GM12878 (cell line): ENCODE results near the gene ELK3. TPM values are rescaled to one million over a fixed set of nuclear protein-coding genes. Genes with fewer than 3 reads are reported as not detected.

Experiments used
- ATAC-seq: fragments of 200-7000 bp; cut with Tn5 transposase; 3 replicates; pipeline ENCODE4 v1.9.1; 2020; ENCODE audit warnings: mild to moderate bottlenecking, moderate library complexity
- BruUV-seq: library from RNA; stranded (reverse); fragments of 400-500 nt; replicated peaks from 2 replicates; lab custom pipeline; 2021; lab: Mats Ljungman, UMichigan
- CTCF ChIA-PET: fragments of 300-600 bp; sonication (Branson Sonifier 250); formaldehyde crosslinking; extraction: SDS; loops from one replicate; lab custom pipeline; 2021; ENCODE audit warnings: inconsistent platforms; lab: Yijun Ruan, JAX
- POLR2A ChIA-PET: fragments of 350-600 bp; formaldehyde crosslinking; extraction: SDS; loops from one replicate; lab custom pipeline; 2021; ENCODE audit warnings: inconsistent platforms; lab: Charles Lee
- RAD21 ChIA-PET: fragments of 300-600 bp; sonication (Branson Sonifier 250); formaldehyde crosslinking; loops from one replicate; lab custom pipeline; 2023; ENCODE audit warnings: antibody characterized with exemption; ENCODE audit not compliant: unreplicated experiment; lab: Charles Lee
- SMC1A ChIA-PET: fragments of 300-600 bp; sonication (Branson Sonifier 250); formaldehyde crosslinking; loops from one replicate; lab custom pipeline; 2023; ENCODE audit not compliant: unreplicated experiment, uncharacterized antibody; lab: Charles Lee
- DNase-seq: peaks from one replicate; pipeline ENCODE4 v3.0.0-alpha.2; 2011; ENCODE audit warnings: low read depth, low spot score
- FAIRE-seq: peaks from 3 replicates; lab custom pipeline; 2011; peaks lifted over from hg19 to GRCh38; lab: Jason Lieb, UNC
- H2AFZ ChIP-seq: 2 replicates; pipeline ENCODE4 v1.6.0; 2011; ENCODE audit warnings: low read depth, low read length, control low read depth; ENCODE audit not compliant: control insufficient read depth
- H3K27ac ChIP-seq: 2 replicates; pipeline ENCODE4 v1.5.1; 2011; ENCODE audit warnings: control low read depth; ENCODE audit not compliant: control insufficient read depth, insufficient read depth
- H3K27me3 ChIP-seq, 2 experiments: replicated peaks in 1 of 2; 2 replicates each; pipeline versions ENCODE4 v1.6.0 to v1.6.1; 2011; ENCODE audit warnings: low read length in 1 of 2; ENCODE audit not compliant: control insufficient read depth in 2 of 2, insufficient read depth in 2 of 2
- H3K36me3 ChIP-seq, 2 experiments: 2 replicates each; pipeline ENCODE4 v1.5.1; 2011; ENCODE audit warnings: low read length in 1 of 2; ENCODE audit not compliant: control insufficient read depth in 2 of 2, insufficient read depth in 2 of 2
- H3K4me1 ChIP-seq: 2 replicates; pipeline ENCODE4 v1.6.1; 2011; ENCODE audit warnings: mild to moderate bottlenecking, low read length, moderate library complexity, mixed read lengths; ENCODE audit not compliant: control insufficient read depth, insufficient read depth
- H3K4me2 ChIP-seq: 2 replicates; pipeline ENCODE4 v1.6.0; 2011; ENCODE audit warnings: control low read depth; ENCODE audit not compliant: control insufficient read depth, insufficient read depth
- H3K4me3 ChIP-seq: fragments of 200-600 bp; sonication (generic); 2 replicates; pipeline ENCODE4 v1.5.1; 2016
- H3K79me2 ChIP-seq: 2 replicates; pipeline ENCODE4 v1.6.0; 2011; ENCODE audit warnings: low read length; ENCODE audit not compliant: control insufficient read depth, insufficient read depth
- H3K9ac ChIP-seq: 2 replicates; pipeline ENCODE4 v1.8.0; 2011; ENCODE audit warnings: low read length, control low read depth, mixed read lengths; ENCODE audit not compliant: control insufficient read depth, insufficient read depth
- H3K9me3 ChIP-seq: replicated peaks from 3 replicates; pipeline ENCODE4 v1.5.1; 2011; ENCODE audit warnings: mild to moderate bottlenecking, low read length; ENCODE audit not compliant: control insufficient read depth, insufficient read depth
- H4K20me1 ChIP-seq: 2 replicates; pipeline ENCODE4 v1.6.0; 2011; ENCODE audit not compliant: control insufficient read depth, insufficient read depth
- FOXM1 ChIP-seq: IDR thresholded peaks from 2 replicates; pipeline ENCODE4 v1.6.1; 2012; ENCODE audit warnings: low read depth, mild to moderate bottlenecking, inconsistent platforms, low read length, moderate library complexity
- MTA3 ChIP-seq: IDR thresholded peaks from 2 replicates; pipeline ENCODE4 v1.6.1; 2012; ENCODE audit warnings: low read length, inconsistent platforms, borderline replicate concordance
- NFXL1 ChIP-seq: fragments of 450-650 bp; IDR thresholded peaks from 2 replicates; pipeline ENCODE4 v1.6.1; 2017; ENCODE audit warnings: antibody characterized with exemption, mild to moderate bottlenecking, borderline replicate concordance
- NRF1 ChIP-seq: conservative IDR thresholded peaks from 2 replicates; pipeline ENCODE4 v1.6.1; 2011; ENCODE audit warnings: mild to moderate bottlenecking, low read depth, low read length, improper control_type of control experiment
- RFX5 ChIP-seq: IDR thresholded peaks from 2 replicates; pipeline ENCODE4 v1.6.1; 2011; ENCODE audit warnings: low read depth, low read length, improper control_type of control experiment
- SP1 ChIP-seq: IDR thresholded peaks from one replicate; pipeline ENCODE4 v1.6.1; 2011; ENCODE audit warnings: low read depth, low read length
- WGBS: methylation state at CpG from one replicate; pipeline ENCODE4 v1.1.6; 2016; ENCODE audit warnings: low lambda C conversion rate; ENCODE audit not compliant: insufficient replicate concordance, insufficient coverage; ENCODE audit errors: missing lambda C conversion rate; 5-methylcytosine and 5-hydroxymethylcytosine counted together
- in situ Hi-C: fragments of 300-500 bp; cut with MboI; formaldehyde crosslinking; loops from 9 replicates; pipeline ENCODE4 v1.14.3; 2018; ENCODE audit warnings: mixed read lengths
- intact Hi-C: fragments of 100-400 bp; cut with micrococcal nuclease; formaldehyde crosslinking; loops from one replicate; pipeline ENCODE4 v1.14.2; 2022; ENCODE audit not compliant: unreplicated experiment
- polyA plus RNA-seq, 11 experiments: library from polyadenylated mRNA; depleted of rRNA in 4 of 11; unstranded in 6 of 11; stranded (reverse) in 5 of 11; fragments of >200 nt; fragmentation: Nextera tagmentation in 4 of 11; fragmentation: Illumina TruSeq in 1 of 11; extraction: Ambion mirVana in 4 of 11; extraction: Trizol in 1 of 11; gene quantifications; 1 replicate in 1 of 11; 2 replicates in 10 of 11; pipeline versions ENCODE4 v1.2.1 to v1.2.3, GENCODE V29; 2011 to 2016; ENCODE audit warnings: inconsistent platforms in 2 of 11, missing spikeins in 2 of 11, low read depth in 1 of 11
- total RNA-seq, 4 experiments: library from RNA; depleted of rRNA in 3 of 4; stranded (reverse); fragments of >200 nt in 3 of 4; fragmentation: Illumina TruSeq in 1 of 4; extraction: Trizol in 1 of 4; gene quantifications; 2 replicates each; pipeline versions ENCODE4 v1.2.1 to v1.2.3, GENCODE V29; 2013 to 2021
- TF ChIP-seq, protein P1 (sequence below): fragments of 450-650 bp; IDR thresholded peaks from 2 replicates; pipeline ENCODE4 v1.6.1; 2014; ENCODE audit warnings: mild to moderate bottlenecking

ELK3 gene
- total and polyA plus RNA-seq, 10 of the 15 experiments (the other 5 are each of a cell fraction or from before 2014, with no cell fraction given), result 0.37 to 4.8 (median 0.88) TPM

DNA sequence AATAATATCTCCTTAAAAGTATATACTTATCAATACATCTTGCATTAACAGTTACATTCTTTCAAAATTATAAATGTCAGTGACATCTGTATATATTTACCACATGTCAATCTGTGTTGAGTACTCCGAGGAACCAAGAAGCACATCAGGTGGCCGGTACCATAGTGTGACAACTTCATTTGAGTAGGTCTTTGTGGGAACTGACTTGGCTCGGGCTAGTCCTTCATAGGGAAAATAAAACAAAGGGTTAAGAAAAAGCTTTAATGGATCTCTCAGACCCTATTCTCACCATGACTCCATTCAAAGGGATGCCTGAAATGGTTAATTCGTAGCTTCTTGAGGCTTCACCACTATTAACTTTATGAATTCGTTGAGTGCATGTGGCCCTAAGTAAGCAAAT lies 94.9 kb downstream of the ELK3 start (continued):
- TF ChIP-seq, protein P1, sequence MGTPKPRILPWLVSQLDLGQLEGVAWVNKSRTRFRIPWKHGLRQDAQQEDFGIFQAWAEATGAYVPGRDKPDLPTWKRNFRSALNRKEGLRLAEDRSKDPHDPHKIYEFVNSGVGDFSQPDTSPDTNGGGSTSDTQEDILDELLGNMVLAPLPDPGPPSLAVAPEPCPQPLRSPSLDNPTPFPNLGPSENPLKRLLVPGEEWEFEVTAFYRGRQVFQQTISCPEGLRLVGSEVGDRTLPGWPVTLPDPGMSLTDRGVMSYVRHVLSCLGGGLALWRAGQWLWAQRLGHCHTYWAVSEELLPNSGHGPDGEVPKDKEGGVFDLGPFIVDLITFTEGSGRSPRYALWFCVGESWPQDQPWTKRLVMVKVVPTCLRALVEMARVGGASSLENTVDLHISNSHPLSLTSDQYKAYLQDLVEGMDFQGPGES, result no peak
- TF ChIP-seq MTA3, result no peak

DNA sequence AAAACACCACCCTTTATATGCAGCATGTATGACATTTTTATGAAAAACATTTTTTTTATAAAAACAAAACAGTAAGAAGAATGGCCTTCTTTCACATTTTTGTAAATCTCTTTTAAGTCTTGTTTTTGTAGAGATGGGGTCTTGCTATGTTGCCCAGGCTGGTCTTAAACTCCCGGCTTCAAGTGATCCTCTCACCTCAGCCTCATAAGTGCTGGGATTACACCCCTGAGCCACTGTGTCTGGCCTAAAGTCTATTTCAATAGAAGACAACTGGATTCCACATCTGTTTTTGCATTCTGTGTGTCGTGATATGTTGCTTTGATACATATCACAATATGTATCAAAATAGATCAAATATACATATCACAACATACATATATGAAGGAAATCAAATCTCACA lies 98.9 kb downstream of the ELK3 start:
- FAIRE-seq, result no peak
- ChIA-PET SMC1A (interaction anchor here (0.9 to 1.7 kb wide), 3 partner anchors 9 to 13 kb away, joined by 3 to 8 read pairs (median 4); no protein-coding TSS in a partner anchor), POLR2A (no interaction called here), CTCF (no interaction called here), RAD21 (no interaction called here)
- H3K4me3 ChIP-seq, result no peak overlapping the region
- no peak overlapping the region for H3K27ac ChIP-seq
- no peak for DNase-seq
- WGBS, result 98% methylated on average over 2 of the region's 2 CpGs
- H4K20me1 ChIP-seq, result no peaks in the 10 kb centered on the region
- H3K4me1 ChIP-seq, result peaks cover 9% of the 10 kb centered on the region
- in situ Hi-C loops (no loop called here), intact Hi-C loops (no loop called here)
- H3K9ac ChIP-seq, result no peak overlapping the region
- H3K27me3 ChIP-seq, result no peaks in the 10 kb centered on the region
- H3K79me2 ChIP-seq, result no peaks in the 10 kb centered on the region
- peaks cover 0 to 19% of the 10 kb centered on the region in 2 experiments for H3K36me3 ChIP-seq
- no peak for ATAC-seq
- no peak overlapping the region for H2AFZ ChIP-seq
- no peak overlapping the region for H3K4me2 ChIP-seq
- no TSS peak for BruUV-seq
- TF ChIP-seq NFXL1 (no peak), RFX5 (no peak), SP1 (no peak), FOXM1 (no peak), NRF1 (no peak)
- no peaks in the 10 kb centered on the region for H3K9me3 ChIP-seq
